SK-N-SH treated with all-trans-retinoic acid at 6 μM for 48 hours (cell line): ENCODE data around the gene PKP4.

Experiments used
- ATAC-seq: fragments of 200-7000 bp; cut with Tn5 transposase; 3 replicates; pipeline ENCODE4 v1.9.1; 2020; ENCODE audit warnings: mild to moderate bottlenecking, moderate library complexity
- ARNTL ChIP-seq: fragments of 450-650 bp; formaldehyde crosslinking; IDR thresholded peaks from 2 replicates; pipeline ENCODE4 v1.5.0; 2020; ENCODE audit warnings: low read depth, mild to moderate bottlenecking, moderate library complexity, borderline replicate concordance
- BACH2 ChIP-seq: fragments of 250-450 bp; sonication (Bioruptor Pico); IDR thresholded peaks from 2 replicates; pipeline ENCODE4 v1.9.0; 2021; ENCODE audit warnings: mild to moderate bottlenecking, borderline replicate concordance
- CSDC2 ChIP-seq: fragments of 250-450 bp; sonication (Bioruptor Pico); IDR thresholded peaks from 2 replicates; pipeline ENCODE4 v1.5.0; 2020; ENCODE audit warnings: mild to moderate bottlenecking, moderate library complexity
- ESRRG ChIP-seq: fragments of 250-450 bp; sonication (Bioruptor Pico); IDR thresholded peaks from 2 replicates; pipeline ENCODE4 v1.6.1; 2021; ENCODE audit warnings: mild to moderate bottlenecking
- GLIS3 ChIP-seq: fragments of 250-450 bp; sonication (Bioruptor Pico); IDR thresholded peaks from 2 replicates; pipeline ENCODE4 v1.5.0; 2020; ENCODE audit warnings: mild to moderate bottlenecking, moderate library complexity
- ISL1 ChIP-seq: fragments of 250-450 bp; sonication (Bioruptor Pico); IDR thresholded peaks from 2 replicates; pipeline ENCODE4 v2.1.2; 2022; ENCODE audit warnings: mild to moderate bottlenecking, moderate library complexity
- OSR1 ChIP-seq: fragments of 250-450 bp; sonication (Bioruptor Pico); IDR thresholded peaks from 2 replicates; pipeline ENCODE4 v1.8.0; 2022; ENCODE audit warnings: moderate library complexity, mild to moderate bottlenecking, inconsistent platforms
- PPARA ChIP-seq: fragments of 250-450 bp; sonication (Bioruptor Pico); IDR thresholded peaks from 2 replicates; pipeline ENCODE4 v1.5.0; 2020; ENCODE audit warnings: mild to moderate bottlenecking, borderline replicate concordance
- RARB ChIP-seq: fragments of 250-450 bp; sonication (Bioruptor Pico); IDR thresholded peaks from 2 replicates; pipeline ENCODE4 v1.8.0; 2021; ENCODE audit warnings: mild to moderate bottlenecking, moderate library complexity
- SNAI2 ChIP-seq: fragments of 250-450 bp; sonication (Bioruptor Pico); IDR thresholded peaks from 2 replicates; pipeline ENCODE4 v1.5.0; 2020; ENCODE audit warnings: mild to moderate bottlenecking, moderate library complexity
- TCF4 ChIP-seq: fragments of 250-450 bp; sonication (Bioruptor Pico); IDR thresholded peaks from 2 replicates; pipeline ENCODE4 v1.8.0; 2021; ENCODE audit warnings: mild to moderate bottlenecking, moderate library complexity, borderline replicate concordance
- TOX ChIP-seq: fragments of 250-450 bp; sonication (Bioruptor Pico); IDR thresholded peaks from 2 replicates; pipeline ENCODE4 v1.8.0; 2021; ENCODE audit warnings: mild to moderate bottlenecking, moderate library complexity, borderline replicate concordance
- ZC3H10 ChIP-seq: fragments of 250-450 bp; sonication (Bioruptor Pico); IDR thresholded peaks from 2 replicates; pipeline ENCODE4 v1.5.1; 2021; ENCODE audit warnings: mild to moderate bottlenecking, moderate library complexity
- ZFP3 ChIP-seq: fragments of 250-450 bp; sonication (Bioruptor Pico); IDR thresholded peaks from 2 replicates; pipeline ENCODE4 v1.5.0; 2020; ENCODE audit warnings: mild to moderate bottlenecking, moderate library complexity
- ZFP30 ChIP-seq: fragments of 450-650 bp; formaldehyde crosslinking; IDR thresholded peaks from 2 replicates; pipeline ENCODE4 v1.5.0; 2022; ENCODE audit warnings: mild to moderate bottlenecking, moderate library complexity
- ZNF565 ChIP-seq: fragments of 450-650 bp; formaldehyde crosslinking; conservative IDR thresholded peaks from 2 replicates; pipeline ENCODE4 v1.5.0; 2020; ENCODE audit warnings: low read depth, mild to moderate bottlenecking, moderate library complexity
- ZNF70 ChIP-seq: fragments of 450-650 bp; formaldehyde crosslinking; IDR thresholded peaks from 2 replicates; pipeline ENCODE4 v1.5.0; 2020; ENCODE audit warnings: mild to moderate bottlenecking, moderate library complexity
- ZNF8 ChIP-seq: fragments of 450-650 bp; formaldehyde crosslinking; IDR thresholded peaks from 2 replicates; pipeline ENCODE4 v1.5.0; 2020; ENCODE audit warnings: mild to moderate bottlenecking, moderate library complexity
- TF ChIP-seq, protein P1 (sequence below): fragments of 250-450 bp; sonication (Bioruptor Pico); IDR thresholded peaks from 2 replicates; pipeline ENCODE4 v1.5.1; 2020; ENCODE audit warnings: low read depth, mild to moderate bottlenecking, moderate library complexity
- TF ChIP-seq, protein P2 (sequence below): fragments of 250-450 bp; sonication (Bioruptor Pico); IDR thresholded peaks from 2 replicates; pipeline ENCODE4 v1.8.0; 2021; ENCODE audit warnings: low read depth, mild to moderate bottlenecking, moderate library complexity, borderline replicate concordance
- TF ChIP-seq, protein P3 (sequence below): fragments of 250-450 bp; sonication (Bioruptor Pico); IDR thresholded peaks from 2 replicates; pipeline ENCODE4 v1.8.0; 2020; ENCODE audit warnings: mild to moderate bottlenecking, moderate library complexity, borderline replicate concordance
- TF ChIP-seq, protein P4 (sequence below): fragments of 250-450 bp; sonication (Bioruptor Pico); IDR thresholded peaks from 2 replicates; pipeline ENCODE4 v1.5.0; 2020; ENCODE audit warnings: mild to moderate bottlenecking, moderate library complexity
- TF ChIP-seq, protein P5 (sequence below): fragments of 250-450 bp; sonication (Bioruptor Pico); IDR thresholded peaks from 2 replicates; pipeline ENCODE4 v1.5.1; 2021; ENCODE audit warnings: mild to moderate bottlenecking, moderate library complexity

Gene PKP4

DNA sequence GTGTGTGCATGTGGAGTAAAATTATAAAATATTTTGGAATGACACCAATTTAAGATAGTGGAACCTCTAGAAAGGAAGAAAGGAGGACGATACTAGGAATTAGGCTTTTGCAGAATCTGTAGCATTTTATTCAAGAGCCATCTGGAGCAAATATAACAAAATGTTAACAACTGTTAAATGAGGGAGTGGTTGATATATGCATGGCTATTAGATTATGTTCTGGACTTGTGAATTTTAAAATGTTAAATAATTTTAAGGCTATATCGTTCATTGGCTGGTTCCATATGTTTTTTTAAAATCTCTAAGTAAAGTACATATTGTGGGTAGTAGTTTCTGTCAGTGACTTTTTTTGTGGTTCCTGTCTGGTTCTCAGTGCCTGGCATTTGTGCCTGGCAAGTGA lies 123.2 kb downstream of the PKP4 start:
- no peak for TF ChIP-seq CSDC2 (CRISPR knock-in tag)
- no peak for TF ChIP-seq RARB
- no peak for TF ChIP-seq ARNTL (CRISPR knock-in tag)
- TF ChIP-seq BACH2, result no peak
- no peak for TF ChIP-seq ZNF565 (CRISPR knock-in tag)
- TF ChIP-seq ZFP30 (CRISPR knock-in tag), result no peak
- no peak for TF ChIP-seq ZFP3 (CRISPR knock-in tag)
- no peak for TF ChIP-seq ISL1 (CRISPR knock-in tag)
- TF ChIP-seq ESRRG, result no peak
- TF ChIP-seq, protein P1, sequence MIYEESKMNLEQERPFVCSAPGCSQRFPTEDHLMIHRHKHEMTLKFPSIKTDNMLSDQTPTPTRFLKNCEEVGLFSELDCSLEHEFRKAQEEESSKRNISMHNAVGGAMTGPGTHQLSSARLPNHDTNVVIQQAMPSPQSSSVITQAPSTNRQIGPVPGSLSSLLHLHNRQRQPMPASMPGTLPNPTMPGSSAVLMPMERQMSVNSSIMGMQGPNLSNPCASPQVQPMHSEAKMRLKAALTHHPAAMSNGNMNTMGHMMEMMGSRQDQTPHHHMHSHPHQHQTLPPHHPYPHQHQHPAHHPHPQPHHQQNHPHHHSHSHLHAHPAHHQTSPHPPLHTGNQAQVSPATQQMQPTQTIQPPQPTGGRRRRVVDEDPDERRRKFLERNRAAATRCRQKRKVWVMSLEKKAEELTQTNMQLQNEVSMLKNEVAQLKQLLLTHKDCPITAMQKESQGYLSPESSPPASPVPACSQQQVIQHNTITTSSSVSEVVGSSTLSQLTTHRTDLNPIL (CRISPR knock-in tag), result no peak
- TF ChIP-seq ZNF70 (CRISPR knock-in tag), result no peak
- no peak for TF ChIP-seq TOX (CRISPR knock-in tag)
- ATAC-seq, result no peak

DNA sequence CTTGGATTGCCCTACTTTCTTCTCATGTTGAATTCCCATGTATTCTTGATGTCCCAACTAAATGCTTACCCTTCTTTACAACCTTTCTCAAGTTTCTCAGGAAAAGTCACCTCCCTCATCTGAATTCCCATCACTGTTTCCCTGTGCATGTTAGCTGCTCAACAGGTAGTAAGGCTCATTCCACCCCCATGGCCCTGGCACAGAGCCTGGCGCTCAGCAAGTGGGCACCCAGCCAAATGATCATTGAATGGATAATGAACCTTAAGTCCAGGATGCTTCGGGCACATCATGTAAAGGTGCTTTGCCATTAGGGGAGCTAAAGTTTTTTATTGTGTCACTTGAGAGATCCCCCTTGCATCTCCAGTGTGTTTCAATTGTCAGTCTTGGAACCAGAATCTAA lies 124.0 kb downstream of the PKP4 start:
- TF ChIP-seq OSR1 (CRISPR knock-in tag) (no peak), ZNF8 (no peak), BACH2 (no peak), ZC3H10 (CRISPR knock-in tag) (no peak), ESRRG (no peak), SNAI2 (no peak), TOX (CRISPR knock-in tag) (no peak), ARNTL (CRISPR knock-in tag) (no peak), RARB (no peak), PPARA (CRISPR knock-in tag) (no peak), ZFP3 (CRISPR knock-in tag) (no peak), ZNF70 (CRISPR knock-in tag) (no peak), CSDC2 (CRISPR knock-in tag) (no peak), GLIS3 (CRISPR knock-in tag) (no peak)
- TF ChIP-seq, protein P2, sequence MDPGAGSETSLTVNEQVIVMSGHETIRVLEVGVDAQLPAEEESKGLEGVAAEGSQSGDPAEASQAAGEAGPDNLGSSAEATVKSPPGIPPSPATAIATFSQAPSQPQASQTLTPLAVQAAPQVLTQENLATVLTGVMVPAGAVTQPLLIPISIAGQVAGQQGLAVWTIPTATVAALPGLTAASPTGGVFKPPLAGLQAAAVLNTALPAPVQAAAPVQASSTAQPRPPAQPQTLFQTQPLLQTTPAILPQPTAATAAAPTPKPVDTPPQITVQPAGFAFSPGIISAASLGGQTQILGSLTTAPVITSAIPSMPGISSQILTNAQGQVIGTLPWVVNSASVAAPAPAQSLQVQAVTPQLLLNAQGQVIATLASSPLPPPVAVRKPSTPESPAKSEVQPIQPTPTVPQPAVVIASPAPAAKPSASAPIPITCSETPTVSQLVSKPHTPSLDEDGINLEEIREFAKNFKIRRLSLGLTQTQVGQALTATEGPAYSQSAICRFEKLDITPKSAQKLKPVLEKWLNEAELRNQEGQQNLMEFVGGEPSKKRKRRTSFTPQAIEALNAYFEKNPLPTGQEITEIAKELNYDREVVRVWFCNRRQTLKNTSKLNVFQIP (CRISPR knock-in tag), result no peak
- TF ChIP-seq, protein P3, sequence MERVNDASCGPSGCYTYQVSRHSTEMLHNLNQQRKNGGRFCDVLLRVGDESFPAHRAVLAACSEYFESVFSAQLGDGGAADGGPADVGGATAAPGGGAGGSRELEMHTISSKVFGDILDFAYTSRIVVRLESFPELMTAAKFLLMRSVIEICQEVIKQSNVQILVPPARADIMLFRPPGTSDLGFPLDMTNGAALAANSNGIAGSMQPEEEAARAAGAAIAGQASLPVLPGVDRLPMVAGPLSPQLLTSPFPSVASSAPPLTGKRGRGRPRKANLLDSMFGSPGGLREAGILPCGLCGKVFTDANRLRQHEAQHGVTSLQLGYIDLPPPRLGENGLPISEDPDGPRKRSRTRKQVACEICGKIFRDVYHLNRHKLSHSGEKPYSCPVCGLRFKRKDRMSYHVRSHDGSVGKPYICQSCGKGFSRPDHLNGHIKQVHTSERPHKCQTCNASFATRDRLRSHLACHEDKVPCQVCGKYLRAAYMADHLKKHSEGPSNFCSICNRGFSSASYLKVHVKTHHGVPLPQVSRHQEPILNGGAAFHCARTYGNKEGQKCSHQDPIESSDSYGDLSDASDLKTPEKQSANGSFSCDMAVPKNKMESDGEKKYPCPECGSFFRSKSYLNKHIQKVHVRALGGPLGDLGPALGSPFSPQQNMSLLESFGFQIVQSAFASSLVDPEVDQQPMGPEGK (CRISPR knock-in tag), result no peak
- TF ChIP-seq, protein P1 (CRISPR knock-in tag), result no peak
- TF ChIP-seq, protein P4, sequence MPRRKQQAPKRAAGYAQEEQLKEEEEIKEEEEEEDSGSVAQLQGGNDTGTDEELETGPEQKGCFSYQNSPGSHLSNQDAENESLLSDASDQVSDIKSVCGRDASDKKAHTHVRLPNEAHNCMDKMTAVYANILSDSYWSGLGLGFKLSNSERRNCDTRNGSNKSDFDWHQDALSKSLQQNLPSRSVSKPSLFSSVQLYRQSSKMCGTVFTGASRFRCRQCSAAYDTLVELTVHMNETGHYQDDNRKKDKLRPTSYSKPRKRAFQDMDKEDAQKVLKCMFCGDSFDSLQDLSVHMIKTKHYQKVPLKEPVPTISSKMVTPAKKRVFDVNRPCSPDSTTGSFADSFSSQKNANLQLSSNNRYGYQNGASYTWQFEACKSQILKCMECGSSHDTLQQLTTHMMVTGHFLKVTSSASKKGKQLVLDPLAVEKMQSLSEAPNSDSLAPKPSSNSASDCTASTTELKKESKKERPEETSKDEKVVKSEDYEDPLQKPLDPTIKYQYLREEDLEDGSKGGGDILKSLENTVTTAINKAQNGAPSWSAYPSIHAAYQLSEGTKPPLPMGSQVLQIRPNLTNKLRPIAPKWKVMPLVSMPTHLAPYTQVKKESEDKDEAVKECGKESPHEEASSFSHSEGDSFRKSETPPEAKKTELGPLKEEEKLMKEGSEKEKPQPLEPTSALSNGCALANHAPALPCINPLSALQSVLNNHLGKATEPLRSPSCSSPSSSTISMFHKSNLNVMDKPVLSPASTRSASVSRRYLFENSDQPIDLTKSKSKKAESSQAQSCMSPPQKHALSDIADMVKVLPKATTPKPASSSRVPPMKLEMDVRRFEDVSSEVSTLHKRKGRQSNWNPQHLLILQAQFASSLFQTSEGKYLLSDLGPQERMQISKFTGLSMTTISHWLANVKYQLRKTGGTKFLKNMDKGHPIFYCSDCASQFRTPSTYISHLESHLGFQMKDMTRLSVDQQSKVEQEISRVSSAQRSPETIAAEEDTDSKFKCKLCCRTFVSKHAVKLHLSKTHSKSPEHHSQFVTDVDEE (CRISPR knock-in tag), result no peak
- ATAC-seq, result no peak

DNA sequence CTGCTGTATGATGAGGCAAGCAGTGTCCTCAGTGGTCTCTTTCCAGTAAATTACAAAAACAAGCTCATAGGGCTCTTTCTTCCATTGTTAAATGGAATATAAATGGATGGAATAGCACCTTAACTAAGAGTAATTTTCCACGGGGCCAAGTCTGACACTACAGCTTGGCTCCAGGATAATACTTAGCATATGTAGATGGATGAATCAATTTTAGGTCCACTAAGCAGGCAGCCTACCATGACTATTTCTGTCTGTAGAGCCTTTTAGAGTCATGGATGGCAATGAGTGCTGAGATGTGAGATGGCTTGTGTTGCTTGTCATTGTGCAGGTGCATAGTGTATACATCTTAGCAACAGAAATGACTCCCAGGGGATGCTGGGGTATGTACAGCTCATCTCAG lies 125.9 kb downstream of the PKP4 start:
- TF ChIP-seq, protein P2 (CRISPR knock-in tag), result no peak
- TF ChIP-seq ZNF565 (CRISPR knock-in tag) (no peak), TCF4 (no peak), RARB (no peak), OSR1 (CRISPR knock-in tag) (no peak), ESRRG (no peak), SNAI2 (no peak), GLIS3 (CRISPR knock-in tag) (no peak), BACH2 (no peak)
- TF ChIP-seq, protein P4 (CRISPR knock-in tag), result no peak
- TF ChIP-seq, protein P5, sequence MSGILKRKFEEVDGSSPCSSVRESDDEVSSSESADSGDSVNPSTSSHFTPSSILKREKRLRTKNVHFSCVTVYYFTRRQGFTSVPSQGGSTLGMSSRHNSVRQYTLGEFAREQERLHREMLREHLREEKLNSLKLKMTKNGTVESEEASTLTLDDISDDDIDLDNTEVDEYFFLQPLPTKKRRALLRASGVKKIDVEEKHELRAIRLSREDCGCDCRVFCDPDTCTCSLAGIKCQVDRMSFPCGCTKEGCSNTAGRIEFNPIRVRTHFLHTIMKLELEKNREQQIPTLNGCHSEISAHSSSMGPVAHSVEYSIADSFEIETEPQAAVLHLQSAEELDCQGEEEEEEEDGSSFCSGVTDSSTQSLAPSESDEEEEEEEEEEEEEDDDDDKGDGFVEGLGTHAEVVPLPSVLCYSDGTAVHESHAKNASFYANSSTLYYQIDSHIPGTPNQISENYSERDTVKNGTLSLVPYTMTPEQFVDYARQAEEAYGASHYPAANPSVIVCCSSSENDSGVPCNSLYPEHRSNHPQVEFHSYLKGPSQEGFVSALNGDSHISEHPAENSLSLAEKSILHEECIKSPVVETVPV (CRISPR knock-in tag), result no peak
- ATAC-seq, result no peak
